HG03175 (cell line): ENCODE results near the gene ANAPC4.

Experiments
- ATAC-seq: cut with Tn5 transposase; IDR thresholded peaks from one replicate; pipeline ENCODE4 v1.9.1; 2021; ENCODE audit warnings: mild to moderate bottlenecking, moderate library complexity; ENCODE audit not compliant: unreplicated experiment

Gene ANAPC4

DNA sequence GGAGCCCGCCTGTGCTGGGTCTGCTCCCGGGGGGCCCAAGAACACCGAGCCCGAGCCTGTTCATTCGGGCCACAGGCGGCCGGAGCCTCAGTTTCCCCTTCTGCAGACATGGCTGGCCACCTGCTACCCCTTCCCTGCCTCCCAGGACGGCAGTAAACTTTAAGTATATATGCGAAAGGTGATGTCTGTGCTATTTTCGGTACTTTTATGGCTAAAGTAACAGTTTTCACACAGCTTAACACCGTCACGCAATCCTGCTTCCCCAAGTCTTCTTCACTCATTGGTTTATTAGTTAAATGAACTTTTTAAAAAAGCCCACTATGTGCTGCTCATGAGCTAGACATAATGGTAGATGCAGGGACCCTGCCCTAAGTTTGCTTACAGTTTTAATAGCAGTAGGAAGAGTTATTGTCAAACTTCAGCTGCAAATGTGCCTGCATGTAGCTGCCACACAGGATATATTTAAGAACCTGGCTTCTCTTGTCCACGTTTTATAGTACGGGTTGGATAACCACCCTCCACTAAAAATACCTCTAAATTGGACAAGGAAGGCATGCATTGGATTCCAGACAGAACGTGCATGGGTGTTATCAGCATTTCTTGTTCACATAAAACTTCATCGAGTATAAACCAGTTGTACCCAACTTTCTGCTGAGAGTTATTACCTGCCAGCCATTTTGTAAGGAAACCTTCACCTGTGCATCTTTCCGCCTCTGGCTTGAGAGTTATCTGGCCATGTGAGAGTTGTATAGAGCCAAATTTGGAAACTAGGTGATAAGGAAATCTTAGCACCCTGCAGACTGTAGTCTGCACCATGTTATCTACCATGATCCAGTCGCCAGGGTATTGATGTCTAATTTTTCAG is 741 bp downstream of the ANAPC4 start:
- ATAC-seq: peak; percentile 7

GRCh38 chr4:25378437-25378743 is 1.3 kb downstream of the ANAPC4 start:
- no peak for ATAC-seq

DNA sequence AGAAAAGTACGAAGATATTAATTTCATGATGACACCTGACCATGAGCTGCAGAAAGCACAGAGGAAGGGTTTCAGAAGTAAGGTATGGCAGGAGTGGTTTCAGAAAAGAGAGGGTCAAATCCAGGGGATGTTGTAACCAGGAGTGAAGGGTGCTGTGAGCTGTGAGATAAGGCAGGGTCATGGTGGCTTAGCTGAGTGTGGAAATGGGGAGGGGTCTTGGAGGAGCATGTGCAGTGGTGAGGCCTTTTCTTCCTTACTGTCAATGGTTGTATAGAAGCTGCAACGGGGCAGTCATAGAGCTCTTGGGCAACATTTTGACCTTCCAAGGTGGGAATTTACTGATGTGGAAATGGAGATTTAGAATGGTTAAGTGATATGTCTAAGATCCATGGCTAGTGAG is 2.5 kb downstream of the ANAPC4 start:
- ATAC-seq: no peak

DNA sequence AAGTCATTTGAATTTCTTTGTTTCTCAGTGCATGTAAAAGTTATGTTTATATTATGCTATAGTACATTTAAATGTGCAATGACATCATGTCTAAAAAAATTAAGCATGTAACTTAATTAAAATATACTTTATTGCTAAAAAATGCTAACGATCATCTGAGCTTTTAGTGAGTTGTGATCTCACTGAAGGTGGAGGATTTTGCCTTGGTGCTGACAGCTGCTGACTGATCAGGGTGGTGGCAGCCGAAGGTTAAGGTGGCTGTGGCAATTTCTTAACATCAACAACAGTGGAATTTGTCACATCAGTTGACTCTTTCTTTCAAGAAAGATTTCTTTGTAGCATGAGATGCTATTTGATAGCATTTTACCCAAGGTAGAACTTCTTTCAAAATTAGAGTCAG is 6.6 kb downstream of the ANAPC4 start:
- no peak for ATAC-seq

DNA sequence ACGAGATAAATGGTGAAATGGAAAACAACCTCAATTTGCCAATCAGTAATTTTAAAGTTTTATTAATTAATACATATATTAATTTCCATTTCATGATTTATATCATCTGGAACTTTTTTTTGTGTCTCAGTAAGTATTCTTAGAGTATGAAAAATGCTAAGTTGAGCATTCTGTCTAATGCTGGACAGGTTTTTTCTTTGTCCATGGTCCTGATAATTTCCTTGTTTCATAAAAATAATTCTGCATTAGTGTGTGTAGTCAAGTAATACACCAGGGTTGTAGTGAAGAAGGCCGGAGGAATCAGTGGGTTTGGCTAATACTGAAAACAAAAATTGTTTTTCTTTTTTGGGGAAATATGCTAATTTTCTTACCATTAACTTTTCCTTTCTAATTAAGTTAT is 9.9 kb downstream of the ANAPC4 start:
- no peak for ATAC-seq

- ATAC-seq: no peak
Measured at GRCh38 chr4:25397305-25397704, 20.2 kb downstream of the ANAPC4 start.

GRCh38 chr4:25399510-25399909 is 22.4 kb downstream of the ANAPC4 start:
- ATAC-seq: no peak

DNA sequence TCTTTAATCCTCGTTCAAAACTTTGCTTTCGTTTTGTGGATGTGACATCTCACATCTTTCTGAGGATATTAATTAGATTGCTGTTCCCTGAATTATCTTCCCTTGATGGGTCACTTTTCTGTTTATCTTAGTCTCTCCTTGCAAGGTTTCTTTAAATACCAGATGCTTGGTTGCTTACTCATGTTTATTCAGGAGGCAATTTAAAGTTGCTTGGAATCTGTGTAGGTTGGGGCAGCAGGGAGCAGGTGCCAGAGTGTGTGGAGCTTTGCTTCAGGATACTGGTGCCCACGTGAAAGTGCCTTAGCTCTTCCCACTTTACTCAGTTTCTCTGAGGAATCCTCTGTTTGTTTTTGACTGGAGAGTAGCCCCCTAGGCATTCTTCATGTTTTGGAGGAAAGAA is 24.0 kb downstream of the ANAPC4 start:
- no peak for ATAC-seq

DNA sequence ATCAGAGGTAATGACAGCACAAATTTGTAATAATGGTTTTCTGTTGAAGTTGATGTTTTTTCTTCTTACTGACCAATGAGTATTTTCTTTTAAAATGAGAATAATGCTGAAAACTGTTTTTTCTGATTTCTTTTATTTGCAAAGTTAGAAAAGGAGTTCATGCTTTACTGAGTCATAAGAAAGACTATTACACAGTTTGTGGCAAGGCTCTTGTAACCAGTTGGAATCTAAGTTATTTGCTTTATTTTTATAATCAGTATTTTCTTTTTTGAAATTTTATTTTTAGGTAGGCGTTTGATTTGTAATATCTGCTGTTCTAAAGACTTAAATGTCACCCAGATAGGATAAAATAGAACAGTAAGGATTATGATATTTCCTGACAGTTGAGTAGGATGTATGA is 25.5 kb downstream of the ANAPC4 start:
- ATAC-seq: no peak

GRCh38 chr4:25403699-25404098 is 26.6 kb downstream of the ANAPC4 start:
- no peak for ATAC-seq

GRCh38 chr4:25405453-25405852 is 28.4 kb downstream of the ANAPC4 start:
- ATAC-seq: no peak

DNA sequence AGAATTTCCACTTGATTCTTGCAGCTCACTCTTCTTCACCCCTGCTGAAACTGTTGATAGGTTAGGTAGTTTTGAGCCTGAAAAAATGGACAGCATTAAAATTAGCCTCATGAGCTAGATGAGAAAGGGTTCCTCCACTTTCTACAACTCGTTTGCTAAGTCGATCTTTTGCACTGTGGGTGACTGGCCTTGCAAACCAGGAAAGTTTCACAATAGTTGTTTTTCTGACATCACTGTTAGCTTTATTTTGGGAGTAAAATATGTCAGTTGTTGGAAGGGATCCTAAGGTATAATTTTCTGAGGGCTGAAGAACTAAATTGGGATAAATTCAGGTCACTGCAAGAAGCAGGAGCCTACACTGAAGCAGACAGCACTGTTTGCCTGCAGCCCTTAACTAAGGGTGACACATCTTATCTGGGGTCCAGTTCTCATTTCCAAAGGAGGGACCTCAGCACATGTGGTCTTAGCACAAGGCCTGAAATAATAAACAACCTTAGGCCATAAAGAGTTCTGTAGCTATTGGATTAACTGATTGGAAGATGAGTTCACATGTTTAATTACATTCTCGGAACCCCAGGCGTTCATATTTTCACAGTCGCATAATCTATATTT is 29.1 kb downstream of the ANAPC4 start:
- no peak for ATAC-seq

GRCh38 chr4:25410820-25411529 is 33.9 kb downstream of the ANAPC4 start:
- ATAC-seq: no peak

DNA sequence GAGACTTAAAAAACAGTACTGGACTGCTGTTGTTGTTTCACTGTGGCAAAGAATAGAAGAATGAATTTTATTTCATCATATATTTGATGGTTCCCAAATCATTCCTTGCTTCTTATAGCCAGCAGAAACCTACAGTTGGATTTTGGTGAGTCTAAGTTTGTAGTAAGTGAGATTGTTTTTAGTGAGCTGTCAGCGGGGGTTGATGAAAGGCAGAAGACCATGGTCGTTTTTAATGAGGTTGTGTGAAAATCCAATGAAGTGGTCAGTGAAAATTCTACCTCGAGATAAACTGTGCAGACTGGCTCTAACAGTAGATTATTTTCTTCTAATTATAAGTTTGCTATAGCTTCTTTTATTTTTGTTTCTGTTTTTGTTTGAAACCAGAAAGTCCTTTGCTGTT is 36.2 kb downstream of the ANAPC4 start:
- no peak for ATAC-seq

DNA sequence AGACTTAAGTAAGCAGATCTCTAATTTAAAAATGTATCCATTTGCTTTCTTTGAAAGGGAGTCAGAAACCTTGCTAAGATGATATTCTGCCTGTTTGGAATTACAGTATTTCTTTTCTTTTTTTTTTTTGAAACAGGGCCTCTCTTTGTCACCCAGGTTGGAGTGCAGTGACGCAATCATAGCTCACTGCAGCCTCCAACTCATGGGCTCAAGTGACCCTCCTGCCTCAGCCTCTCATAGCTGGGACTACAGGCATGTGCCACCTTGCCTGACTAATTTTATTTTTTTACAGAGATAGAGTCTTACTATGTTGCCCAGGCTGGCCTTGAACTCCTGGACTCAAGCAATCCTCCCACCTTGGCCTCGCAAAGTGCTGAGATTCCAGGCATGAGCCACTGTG is 40.0 kb downstream of the ANAPC4 start:
- ATAC-seq: no peak

- no peak for ATAC-seq
Measured at GRCh38 chr4:25420931-25421330, 43.9 kb downstream of the ANAPC4 start.

DNA sequence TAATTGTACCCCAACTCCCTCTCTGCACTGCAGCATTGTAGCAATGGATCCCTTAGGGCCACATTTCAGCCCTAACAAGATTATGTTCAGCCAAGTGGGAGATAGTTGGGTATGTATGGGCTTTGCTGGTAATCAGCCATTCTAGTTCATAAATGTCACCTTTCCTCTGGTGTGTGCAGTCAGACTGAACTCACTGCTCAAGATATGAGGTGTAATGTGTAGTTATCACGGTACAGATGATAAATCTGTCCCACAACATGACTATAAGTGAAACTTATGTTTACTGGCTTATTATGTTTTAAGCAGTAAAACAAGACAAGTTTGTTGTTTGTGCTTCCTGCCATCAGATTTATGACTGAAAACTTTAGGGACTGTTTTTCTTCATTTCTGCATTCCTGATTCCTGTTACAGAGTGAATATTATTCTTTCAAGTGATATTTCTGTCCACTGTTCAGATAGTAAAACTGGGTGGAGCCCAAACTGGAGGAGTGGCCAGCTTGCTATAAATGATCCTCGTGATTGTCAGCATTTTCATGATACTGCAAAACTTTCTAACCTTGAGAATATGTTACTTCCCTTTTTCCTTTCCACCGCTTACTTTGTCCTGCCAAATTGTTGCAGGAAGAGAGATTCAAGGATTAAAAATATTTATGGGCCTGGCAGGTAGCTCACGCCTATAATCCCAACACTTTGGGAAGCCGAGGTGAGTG is 44.9 kb downstream of the ANAPC4 start:
- no peak for ATAC-seq

GRCh38 chr4:25423548-25423947 is 46.5 kb downstream of the ANAPC4 start:
- ATAC-seq: no peak

- no peak for ATAC-seq
Measured at GRCh38 chr4:25424539-25425228, 47.6 kb downstream of the ANAPC4 start.

DNA sequence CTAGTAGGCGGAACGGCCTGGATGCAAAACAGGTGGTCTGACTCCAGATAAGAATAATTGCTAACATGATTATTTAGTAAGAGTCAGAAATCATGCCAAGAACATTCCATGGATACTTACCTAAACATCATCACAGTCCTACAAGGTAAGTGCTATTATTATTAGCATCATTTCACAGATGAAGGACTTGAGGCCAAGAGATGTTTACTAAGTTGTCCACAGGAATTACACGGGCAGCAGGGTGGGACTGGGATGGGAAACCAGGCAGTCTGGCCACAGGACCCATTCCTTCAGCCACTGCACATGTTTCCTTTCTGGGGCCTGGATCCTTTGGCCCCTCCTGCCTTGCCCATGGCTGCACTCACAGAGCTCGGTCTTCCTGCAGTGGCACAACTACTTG is 48.3 kb downstream of the ANAPC4 start:
- no peak for ATAC-seq

- ATAC-seq: no peak
Measured at GRCh38 chr4:25427871-25428270, 50.8 kb downstream of the ANAPC4 start.
